Upper lobe of left lung (tissue), 6 donors: ENCODE measurements around the gene OR7A10. TPM values are rescaled to one million over a fixed set of nuclear protein-coding genes. Genes with fewer than 3 reads are reported as not detected.

Experiments used
- ATAC-seq, 2 donors: fragments of 200-7000 bp; cut with Tn5 transposase; one replicate each; pipeline ENCODE4 v1.9.1; 2022; ENCODE audit warnings: mild to moderate bottlenecking in 2 of 2, moderate library complexity in 2 of 2; ENCODE audit not compliant: low FRiP score in 2 of 2
- DNase-seq, 2 donors: peaks; one replicate each; pipeline ENCODE4 v3.0.0-alpha.2; 2019 to 2020
- H3K27ac ChIP-seq, 4 donors: fragments of 200-600 bp; sonication (generic); one replicate each; pipeline ENCODE4 v1.5.1; 2016 to 2019
- H3K27me3 ChIP-seq, 4 donors: fragments of 200-600 bp; sonication (generic); one replicate each; pipeline ENCODE4 v1.5.1; 2017 to 2019
- H3K36me3 ChIP-seq, 4 donors: fragments of 200-600 bp; sonication (generic); one replicate each; pipeline ENCODE4 v1.5.1; 2016 to 2019
- H3K4me1 ChIP-seq, 4 donors: fragments of 200-600 bp; sonication (generic); one replicate each; pipeline ENCODE4 v1.5.1; 2018 to 2019
- H3K4me3 ChIP-seq, 4 donors: fragments of 200-600 bp; sonication (generic); one replicate each; pipeline ENCODE4 v1.5.1; 2017 to 2019; ENCODE audit warnings: mild to moderate bottlenecking in 2 of 4, moderate library complexity in 1 of 4
- H3K9me3 ChIP-seq, 4 donors: fragments of 200-600 bp; sonication (generic); one replicate each; pipeline ENCODE4 v1.5.1; 2018 to 2019
- EP300 ChIP-seq, 4 donors: sonication (generic); formaldehyde crosslinking; IDR thresholded peaks; one replicate each; pipeline ENCODE4 v1.5.1; 2017; ENCODE audit warnings: antibody characterized with exemption in 4 of 4, control low read depth in 2 of 4
- POLR2A ChIP-seq, 4 donors: fragments of 450-650 bp; IDR thresholded peaks; one replicate each; pipeline ENCODE4 v1.5.1; 2016 to 2017; ENCODE audit warnings: antibody characterized with exemption in 4 of 4, mild to moderate bottlenecking in 2 of 4
- POLR2AphosphoS5 ChIP-seq, 2 donors: sonication (generic); formaldehyde crosslinking; IDR thresholded peaks; one replicate each; pipeline ENCODE4 v1.5.1; 2017; ENCODE audit warnings: antibody characterized with exemption in 2 of 2
- WGBS, 2 donors: methylation state at CpG; one replicate each; pipeline ENCODE4 v1.1.5; 2017 to 2018; 5-methylcytosine and 5-hydroxymethylcytosine counted together
- total RNA-seq, 6 donors: library from RNA; depleted of rRNA in 4 of 6; stranded (reverse); fragments of >200 nt in 4 of 6; gene quantifications; one replicate each; pipeline versions ENCODE4 v1.1.0 to v1.2.1, GENCODE V29; 2016 to 2021
- TF ChIP-seq, protein P1 (sequence below), 6 experiments: fragments of 450-650 bp in 4 of 6; fragments of 200-600 bp in 2 of 6; sonication (generic) in 2 of 6; IDR thresholded peaks; one replicate each; pipeline ENCODE4 v1.5.1; 2016 to 2019; ENCODE audit warnings: antibody characterized with exemption in 6 of 6
- donor health status: DM: no; HTN: no; CAD: no; lungs with moderate emphysema.
- donor health status: DM: no; HTN: yes; CAD: no; lungs with severe emphysema.

OR7A10 gene
- not detected for total RNA-seq

GRCh38 chr19:14848822-14849221 lies at the start of gene OR7A10:
Gene OR7A10 (minus strand): TSS chr19:14848922. CDS start chr19:14841877, 7,045 bp downstream.
- H3K27me3 ChIP-seq, result no peaks in the 10 kb centered on the region
- no peak for TF ChIP-seq EP300 (IDR thresholded peaks at IDR 0.05)
- no peak for TF ChIP-seq POLR2A (IDR thresholded peaks at IDR 0.05)
- TF ChIP-seq, protein P1, sequence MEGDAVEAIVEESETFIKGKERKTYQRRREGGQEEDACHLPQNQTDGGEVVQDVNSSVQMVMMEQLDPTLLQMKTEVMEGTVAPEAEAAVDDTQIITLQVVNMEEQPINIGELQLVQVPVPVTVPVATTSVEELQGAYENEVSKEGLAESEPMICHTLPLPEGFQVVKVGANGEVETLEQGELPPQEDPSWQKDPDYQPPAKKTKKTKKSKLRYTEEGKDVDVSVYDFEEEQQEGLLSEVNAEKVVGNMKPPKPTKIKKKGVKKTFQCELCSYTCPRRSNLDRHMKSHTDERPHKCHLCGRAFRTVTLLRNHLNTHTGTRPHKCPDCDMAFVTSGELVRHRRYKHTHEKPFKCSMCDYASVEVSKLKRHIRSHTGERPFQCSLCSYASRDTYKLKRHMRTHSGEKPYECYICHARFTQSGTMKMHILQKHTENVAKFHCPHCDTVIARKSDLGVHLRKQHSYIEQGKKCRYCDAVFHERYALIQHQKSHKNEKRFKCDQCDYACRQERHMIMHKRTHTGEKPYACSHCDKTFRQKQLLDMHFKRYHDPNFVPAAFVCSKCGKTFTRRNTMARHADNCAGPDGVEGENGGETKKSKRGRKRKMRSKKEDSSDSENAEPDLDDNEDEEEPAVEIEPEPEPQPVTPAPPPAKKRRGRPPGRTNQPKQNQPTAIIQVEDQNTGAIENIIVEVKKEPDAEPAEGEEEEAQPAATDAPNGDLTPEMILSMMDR (IDR thresholded peaks at IDR 0.05), result no peak
- TF ChIP-seq POLR2AphosphoS5 (IDR thresholded peaks at IDR 0.05), result no peak
- no peak for ATAC-seq

DNA sequence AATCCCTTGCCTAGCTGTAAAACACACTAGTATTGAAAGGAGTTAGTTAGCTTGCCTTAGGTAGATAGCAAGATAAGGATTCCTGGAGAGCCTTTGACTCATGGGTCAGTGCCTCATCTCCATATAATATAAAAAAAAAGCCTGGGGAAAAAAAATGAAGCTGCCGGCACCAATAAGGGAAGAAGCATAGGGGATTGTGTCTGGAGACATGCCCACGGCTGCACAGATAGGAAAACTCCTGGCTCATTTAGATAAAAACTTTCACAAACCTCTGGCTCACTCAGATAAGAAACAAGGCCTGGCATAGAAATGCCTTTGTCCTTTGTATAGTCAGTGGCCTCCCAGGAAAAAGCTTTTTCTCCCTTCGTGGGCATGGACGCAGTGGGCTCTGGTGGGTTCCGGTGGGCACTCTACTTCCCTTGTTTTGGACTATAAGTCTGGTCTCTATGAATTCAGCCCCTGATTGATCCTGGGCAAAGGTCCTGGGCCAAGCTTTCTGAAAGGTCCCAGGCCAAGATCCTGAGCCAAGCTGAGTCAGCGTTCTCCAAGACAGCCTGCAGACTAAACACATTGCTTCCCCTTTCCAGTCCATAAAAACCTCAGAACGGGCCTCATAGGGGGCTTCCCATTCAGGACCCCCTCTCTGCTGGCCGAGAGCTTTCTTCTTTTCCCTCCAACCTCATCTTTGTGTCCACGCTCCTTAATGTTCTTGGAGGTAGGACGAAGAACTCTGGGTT lies 42.1 kb upstream of the OR7A10 start:
- ATAC-seq (peak in 1 of 2 donors; percentile 47), DNase-seq (no peak)
- Histone ChIP-seq H3K4me3 (no peak overlapping the region), H3K27me3 (no peaks in the 10 kb centered on the region), H3K27ac (no peak overlapping the region), H3K36me3 (no peaks in the 10 kb centered on the region), H3K4me1 (peaks cover 0 to 6% (median 4%) of the 10 kb centered on the region in 4 donors), H3K9me3 (no peaks in the 10 kb centered on the region)
- 45 to 48% methylated on average over 10 of the region's 10 CpGs for WGBS, 2 donors
- TF ChIP-seq EP300 (IDR thresholded peaks at IDR 0.05), result no peak
- no peak for TF ChIP-seq POLR2AphosphoS5 (IDR thresholded peaks at IDR 0.05)
- no peak for TF ChIP-seq POLR2A (IDR thresholded peaks at IDR 0.05)
- TF ChIP-seq, protein P1 (IDR thresholded peaks at IDR 0.05), result no peak

More at GRCh38 chr19:14848822-14849221, at the start of gene OR7A10:
- DNase-seq, result no peak
- Histone ChIP-seq H3K4me1 (no peaks in the 10 kb centered on the region), H3K4me3 (no peak within 1 kb of the TSS), H3K36me3 (no peaks in the 10 kb centered on the region), H3K27ac (no peak within 1 kb of the TSS), H3K9me3 (no peaks in the 10 kb centered on the region)
- WGBS, 2 donors, result 85 to 89% methylated on average over 5 of the region's 5 CpGs

DNA sequence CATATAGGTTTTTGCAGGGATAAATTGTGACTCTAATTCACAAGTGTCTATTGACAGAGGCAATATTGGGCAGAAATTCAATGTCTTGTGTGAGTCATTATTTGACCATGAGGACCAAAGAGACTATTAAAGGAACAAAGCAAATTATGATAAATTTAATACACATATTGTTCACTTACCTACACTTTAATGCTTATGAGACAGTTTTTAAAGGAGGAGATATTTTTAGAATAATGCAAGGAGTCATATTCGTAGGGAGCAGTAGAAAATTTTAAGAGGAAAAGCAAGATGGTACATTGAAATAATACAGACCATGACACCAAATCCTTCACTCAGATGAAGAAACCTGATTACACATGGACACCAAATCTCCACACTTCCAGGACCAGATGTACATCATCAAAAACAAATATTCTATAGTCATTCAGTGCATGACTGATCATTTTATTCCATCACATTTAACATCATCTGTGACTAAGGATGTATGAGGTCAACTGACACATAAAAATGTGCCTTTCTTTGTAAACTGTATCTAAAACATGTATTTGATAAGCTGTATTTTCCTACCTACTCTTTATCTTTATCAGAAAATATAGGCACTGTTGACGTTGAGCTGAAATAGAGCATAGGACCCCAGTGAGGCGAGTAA lies 41.4 kb upstream of the OR7A10 start:
- Histone ChIP-seq H3K27me3 (no peaks in the 10 kb centered on the region), H3K4me3 (no peak overlapping the region), H3K4me1 (peaks cover 0 to 6% (median 4%) of the 10 kb centered on the region in 4 donors), H3K36me3 (no peaks in the 10 kb centered on the region), H3K9me3 (no peaks in the 10 kb centered on the region), H3K27ac (no peak overlapping the region)
- WGBS, 2 donors, result 62 to 66% methylated on average over 3 of the region's 3 CpGs
- DNase-seq, result no peak
- TF ChIP-seq, protein P1 (IDR thresholded peaks at IDR 0.05), result no peak
- TF ChIP-seq POLR2A (IDR thresholded peaks at IDR 0.05), result no peak
- TF ChIP-seq EP300 (IDR thresholded peaks at IDR 0.05), result no peak
- no peak for TF ChIP-seq POLR2AphosphoS5 (IDR thresholded peaks at IDR 0.05)
- no peak for ATAC-seq

DNA sequence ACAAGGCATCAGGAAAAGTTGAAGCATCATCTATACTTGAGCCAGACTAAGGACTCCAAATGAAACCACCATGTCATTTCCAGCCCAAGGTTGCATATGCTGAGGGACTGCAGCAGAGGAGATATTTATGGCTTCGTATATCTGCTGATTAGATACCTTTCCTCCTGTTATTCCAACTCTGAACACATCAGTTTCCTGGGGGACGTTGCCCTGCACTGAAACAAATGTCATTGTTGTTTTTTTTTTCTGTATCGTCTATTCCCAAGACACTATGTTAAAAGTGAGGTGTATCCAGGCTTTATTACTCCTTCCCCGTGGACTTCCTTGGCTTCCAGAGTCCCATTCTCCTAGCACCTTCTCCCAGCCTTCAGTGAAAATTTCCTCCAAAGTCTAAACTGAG lies 37.3 kb upstream of the OR7A10 start, which contains the start of gene OR7A17:
Gene OR7A17, minus strand, starts transcription at position 101 of the 400 bp plus-strand sequence. CDS start 4,777 bp downstream, outside the sequence.
- no peak for DNase-seq
- Histone ChIP-seq H3K9me3 (no peaks in the 10 kb centered on the region), H3K36me3 (no peaks in the 10 kb centered on the region), H3K4me3 (no peak within 1 kb of the TSS), H3K4me1 (peaks cover 0 to 6% (median 4%) of the 10 kb centered on the region in 4 donors), H3K27ac (no peak within 1 kb of the TSS), H3K27me3 (no peaks in the 10 kb centered on the region)
- 61 to 76% methylated on average over 4 of the region's 4 CpGs for WGBS, 2 donors
- ATAC-seq, result no peak
- TF ChIP-seq POLR2A (IDR thresholded peaks at IDR 0.05), result no peak

DNA sequence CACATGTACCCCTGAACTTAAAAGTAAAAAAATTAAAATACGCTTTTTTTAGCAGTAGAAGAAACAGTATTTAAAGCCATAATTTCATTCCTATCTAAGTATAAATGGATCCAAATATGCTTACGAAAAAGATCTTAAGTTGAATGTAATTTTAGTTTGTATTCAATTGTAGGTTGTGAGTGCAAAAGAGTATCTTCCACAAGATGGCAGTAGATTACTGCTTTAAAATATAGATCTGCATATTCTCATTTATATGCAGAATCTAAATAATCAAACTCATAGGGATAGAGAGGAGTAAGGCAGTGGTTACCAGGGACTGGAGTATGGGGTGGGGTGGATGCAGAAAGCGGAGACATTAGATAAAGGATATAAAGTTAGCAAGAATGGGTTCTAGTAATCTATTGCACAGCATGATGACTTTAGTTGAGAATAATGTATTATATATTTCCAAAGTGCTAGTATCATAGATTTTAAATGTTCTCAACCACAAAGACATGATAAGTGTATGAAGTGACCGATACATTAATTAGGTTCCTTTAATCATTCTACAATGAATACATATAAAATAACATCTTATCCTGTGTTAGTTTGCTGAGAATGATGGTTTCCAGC lies 23.0 kb upstream of the OR7A10 start:
- TF ChIP-seq, protein P1 (IDR thresholded peaks at IDR 0.05), result peak in 2 of 6 experiments; percentile 7 to 14
- TF ChIP-seq POLR2A (IDR thresholded peaks at IDR 0.05), result no peak
- no peak for TF ChIP-seq EP300 (IDR thresholded peaks at IDR 0.05)
- no peaks in the 10 kb centered on the region for H3K27me3 ChIP-seq
- no peaks in the 10 kb centered on the region for H3K36me3 ChIP-seq
- no peaks in the 10 kb centered on the region for H3K9me3 ChIP-seq
- 77 to 78% methylated on average over 4 of the region's 4 CpGs for WGBS, 2 donors
- ATAC-seq (no peak), DNase-seq (no peak)
- no peak overlapping the region for H3K27ac ChIP-seq
- H3K4me3 ChIP-seq, result no peak overlapping the region
- no peaks in the 10 kb centered on the region for H3K4me1 ChIP-seq
